Measurements from ENCODE around the gene PGAM2. TPM values are rescaled to one million over a fixed set of nuclear protein-coding genes. Genes with fewer than 3 reads are reported as not detected.

PGAM2 gene
- polyA plus RNA-seq (2011; rRNA removed): 0.16 TPM in 1 of 2 replicates, not detected in the other
- polyA minus RNA-seq (2011; rRNA and poly(A)+ RNA removed): 0.57 TPM in 1 of 2 replicates, not detected in the other

DNA sequence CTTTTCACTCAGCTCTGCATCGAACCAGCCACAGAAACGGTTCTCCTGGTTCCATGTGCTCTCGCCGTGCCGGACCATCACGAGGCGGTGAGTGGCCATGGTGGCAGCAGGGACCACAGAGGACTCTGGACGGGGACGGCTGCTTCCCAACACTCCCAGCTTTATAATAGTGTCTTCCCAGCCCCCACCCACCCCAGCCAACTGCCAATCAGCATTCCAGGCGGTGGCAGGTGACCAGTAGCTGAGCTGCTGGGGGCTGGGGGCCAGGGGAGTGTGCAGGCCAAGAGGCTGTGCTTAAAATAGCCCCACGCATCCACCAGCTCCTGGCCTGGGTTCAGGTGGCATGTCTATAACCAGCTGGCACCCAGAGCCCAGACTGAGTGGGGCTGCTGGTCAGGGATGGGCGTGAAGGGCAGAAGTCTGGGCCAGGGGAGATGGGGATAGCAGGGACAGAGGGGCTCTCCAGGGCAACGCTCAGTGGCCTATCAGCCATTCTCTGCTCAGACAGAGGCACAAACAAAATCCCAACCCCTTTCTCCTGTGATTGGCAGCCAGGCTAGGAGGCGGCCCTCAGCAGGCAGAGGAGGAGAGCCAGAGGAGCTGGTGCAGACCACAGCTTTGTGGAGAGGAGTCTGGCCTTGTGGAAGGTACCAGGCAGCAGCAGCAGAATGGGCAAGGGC is at the start of gene PGAM2:
PGAM2 (minus strand) TSS at position 137 of the 680 bp plus-strand sequence; CDS start at position 99, 38 bp downstream.
- no peaks in the 10 kb centered on the region for H3K27me3 ChIP-seq (ENCODE audit: control insufficient read depth, insufficient read depth, low read length)
- POLR2A ChIA-PET: no interaction called here
- DNase-seq (ENCODE audit: low read depth): no peak
- TF ChIP-seq, protein P1, sequence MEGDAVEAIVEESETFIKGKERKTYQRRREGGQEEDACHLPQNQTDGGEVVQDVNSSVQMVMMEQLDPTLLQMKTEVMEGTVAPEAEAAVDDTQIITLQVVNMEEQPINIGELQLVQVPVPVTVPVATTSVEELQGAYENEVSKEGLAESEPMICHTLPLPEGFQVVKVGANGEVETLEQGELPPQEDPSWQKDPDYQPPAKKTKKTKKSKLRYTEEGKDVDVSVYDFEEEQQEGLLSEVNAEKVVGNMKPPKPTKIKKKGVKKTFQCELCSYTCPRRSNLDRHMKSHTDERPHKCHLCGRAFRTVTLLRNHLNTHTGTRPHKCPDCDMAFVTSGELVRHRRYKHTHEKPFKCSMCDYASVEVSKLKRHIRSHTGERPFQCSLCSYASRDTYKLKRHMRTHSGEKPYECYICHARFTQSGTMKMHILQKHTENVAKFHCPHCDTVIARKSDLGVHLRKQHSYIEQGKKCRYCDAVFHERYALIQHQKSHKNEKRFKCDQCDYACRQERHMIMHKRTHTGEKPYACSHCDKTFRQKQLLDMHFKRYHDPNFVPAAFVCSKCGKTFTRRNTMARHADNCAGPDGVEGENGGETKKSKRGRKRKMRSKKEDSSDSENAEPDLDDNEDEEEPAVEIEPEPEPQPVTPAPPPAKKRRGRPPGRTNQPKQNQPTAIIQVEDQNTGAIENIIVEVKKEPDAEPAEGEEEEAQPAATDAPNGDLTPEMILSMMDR (IDR thresholded peaks at IDR 0.05; ENCODE audit: insufficient read depth, low read depth, low read length): no peak
- CTCF ChIA-PET: interaction anchor here (1.8 to 4.2 kb wide), 2 partner anchors 8 to 131 kb away, joined by 5 to 25 read pairs; no protein-coding TSS in a partner anchor
- H3K4me3 ChIP-seq (ENCODE audit: low read depth, low read length): no peak within 1 kb of the TSS
- H3K36me3 ChIP-seq (ENCODE audit: control insufficient read depth, insufficient read depth, low read length): peaks cover 8% of the 10 kb centered on the region

DNA sequence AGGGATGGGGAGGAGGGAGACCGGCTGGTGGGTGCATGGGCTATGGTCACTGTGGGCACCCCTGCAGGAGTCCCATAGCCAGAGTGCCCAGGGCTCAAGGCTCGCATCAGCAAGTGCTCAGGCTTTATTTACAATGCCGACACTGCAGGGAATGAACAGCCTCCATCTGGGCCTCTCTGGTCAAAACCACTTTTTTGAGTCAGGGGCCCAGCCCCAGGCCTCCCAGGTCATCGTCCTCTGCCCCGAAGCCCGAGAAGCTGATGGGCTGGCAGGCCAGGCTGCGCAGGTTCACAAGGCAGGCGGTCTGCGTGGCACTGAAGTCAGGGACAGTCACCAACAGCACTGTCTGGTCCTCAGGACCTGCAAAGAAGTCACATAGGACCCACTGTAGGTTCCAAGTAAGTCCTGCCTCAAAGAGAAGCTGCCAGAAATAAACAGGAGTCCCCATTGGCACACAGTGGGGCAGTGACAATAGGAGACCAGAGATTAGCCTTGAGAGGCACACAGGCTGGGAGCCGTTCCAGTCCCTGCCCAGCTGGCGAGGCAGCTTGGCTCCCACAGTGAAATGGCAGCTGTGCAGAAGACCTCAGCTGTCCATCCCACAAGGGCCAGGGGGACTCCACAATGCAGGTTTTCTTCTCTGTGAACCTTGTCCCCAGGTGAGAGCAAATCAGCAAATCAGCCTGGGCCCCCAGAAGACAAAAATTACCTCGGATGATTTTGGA is 49.4 kb upstream of the PGAM2 start:
- no peaks in the 10 kb centered on the region for H3K27me3 ChIP-seq (ENCODE audit: control insufficient read depth, insufficient read depth, low read length)
- peaks cover 42% of the 10 kb centered on the region for H3K36me3 ChIP-seq (ENCODE audit: control insufficient read depth, insufficient read depth, low read length)
- no peak for DNase-seq (ENCODE audit: low read depth)
- POLR2A ChIA-PET: interaction anchor here (0.7 kb wide), 1 partner anchor 8 kb away, joined by 3 read pairs; no protein-coding TSS in a partner anchor
- CTCF ChIA-PET: interaction anchor here (1.3 to 1.9 kb wide), 3 partner anchors 9 to 42 kb away, joined by 4 to 7 read pairs (median 5); no protein-coding TSS in a partner anchor
- H3K4me3 ChIP-seq (ENCODE audit: low read depth, low read length): no peak overlapping the region
- TF ChIP-seq, protein P1 (IDR thresholded peaks at IDR 0.05; ENCODE audit: insufficient read depth, low read depth, low read length): no peak

DNA sequence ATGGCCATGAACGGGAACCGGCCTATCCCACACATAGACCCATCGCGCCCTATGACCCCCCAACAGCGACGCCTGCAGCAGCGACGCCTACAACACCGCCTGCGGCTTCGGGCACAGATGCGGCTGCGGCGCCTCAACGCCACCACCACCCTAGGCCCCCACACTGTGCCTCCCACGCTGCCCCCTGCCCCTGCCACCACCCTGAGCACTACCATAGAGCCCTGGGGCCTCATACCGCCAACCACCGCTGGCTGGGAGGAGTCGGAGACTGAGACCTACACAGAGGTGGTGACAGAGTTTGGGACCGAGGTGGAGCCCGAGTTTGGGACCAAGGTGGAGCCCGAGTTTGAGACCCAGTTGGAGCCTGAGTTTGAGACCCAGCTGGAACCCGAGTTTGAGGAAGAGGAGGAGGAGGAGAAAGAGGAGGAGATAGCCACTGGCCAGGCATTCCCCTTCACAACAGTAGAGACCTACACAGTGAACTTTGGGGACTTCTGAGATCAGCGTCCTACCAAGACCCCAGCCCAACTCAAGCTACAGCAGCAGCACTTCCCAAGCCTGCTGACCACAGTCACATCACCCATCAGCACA is 48.5 kb upstream of the PGAM2 start:
- TF ChIP-seq, protein P1 (IDR thresholded peaks at IDR 0.05; ENCODE audit: insufficient read depth, low read depth, low read length): no peak
- Histone ChIP-seq H3K36me3 (ENCODE audit: control insufficient read depth, insufficient read depth, low read length) (peaks cover 48% of the 10 kb centered on the region), H3K4me3 (ENCODE audit: low read depth, low read length) (no peak overlapping the region), H3K27me3 (ENCODE audit: control insufficient read depth, insufficient read depth, low read length) (no peaks in the 10 kb centered on the region)
- CTCF ChIA-PET: no interaction called here
- no peak for DNase-seq (ENCODE audit: low read depth)
- POLR2A ChIA-PET: no interaction called here

DNA sequence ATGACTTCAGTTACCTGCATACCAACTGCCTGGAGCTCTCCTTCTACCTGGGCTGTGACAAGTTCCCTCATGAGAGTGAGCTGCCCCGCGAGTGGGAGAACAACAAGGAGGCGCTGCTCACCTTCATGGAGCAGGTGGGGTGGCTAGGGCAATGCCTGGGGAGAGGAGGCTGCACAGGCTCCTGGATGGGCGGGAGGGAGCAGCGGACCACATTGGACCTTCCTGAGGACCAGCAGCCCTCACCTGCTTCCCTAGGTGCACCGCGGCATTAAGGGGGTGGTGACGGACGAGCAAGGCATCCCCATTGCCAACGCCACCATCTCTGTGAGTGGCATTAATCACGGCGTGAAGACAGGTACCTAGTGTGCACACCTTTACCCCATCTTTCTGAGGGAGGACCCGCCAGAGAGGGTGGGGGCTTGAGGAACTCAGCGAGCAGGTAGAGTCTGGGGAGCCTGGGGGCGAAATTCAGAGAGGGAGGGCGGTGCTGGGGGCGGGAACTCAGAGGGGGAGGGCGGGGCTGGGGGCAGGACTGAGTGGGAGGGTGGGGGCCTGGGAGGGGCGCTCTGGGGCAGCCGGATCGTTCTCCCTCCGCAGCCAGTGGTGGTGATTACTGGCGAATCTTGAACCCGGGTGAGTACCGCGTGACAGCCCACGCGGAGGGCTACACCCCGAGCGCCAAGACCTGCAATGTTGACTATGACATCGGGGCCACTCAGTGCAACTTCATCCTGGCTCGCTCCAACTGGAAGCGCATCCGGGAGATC is 47.8 kb upstream of the PGAM2 start:
- no peak for DNase-seq (ENCODE audit: low read depth)
- TF ChIP-seq, protein P1 (IDR thresholded peaks at IDR 0.05; ENCODE audit: insufficient read depth, low read depth, low read length): no peak
- Histone ChIP-seq H3K36me3 (ENCODE audit: control insufficient read depth, insufficient read depth, low read length) (peaks cover 52% of the 10 kb centered on the region), H3K27me3 (ENCODE audit: control insufficient read depth, insufficient read depth, low read length) (no peaks in the 10 kb centered on the region), H3K4me3 (ENCODE audit: low read depth, low read length) (no peak overlapping the region)
- ChIA-PET POLR2A (no interaction called here), CTCF (interaction anchor here (2.2 kb wide), 1 partner anchor 9 kb away, joined by 7 read pairs; the partner anchor contains the start of gene POLD2)
